H1 (cell line): ENCODE results near the gene FAM81A. TPM values are rescaled to one million over a fixed set of nuclear protein-coding genes. Genes with fewer than 3 reads are reported as not detected.

Experiments used
- CBX8 ChIP-seq: fragments of 300-800, 300-1000 bp; sonication (generic); IDR thresholded peaks from 2 replicates; pipeline ENCODE4 v1.7.1; 2016; ENCODE audit warnings: low read depth, low read length, borderline replicate concordance
- CHD2 ChIP-seq: IDR thresholded peaks from 2 replicates; pipeline ENCODE4 v1.6.1; 2012; ENCODE audit warnings: low read length, improper control_type of control experiment
- EGR1 ChIP-seq: IDR thresholded peaks from 2 replicates; pipeline ENCODE4 v1.6.1; 2011; ENCODE audit warnings: low read depth, low read length, borderline replicate concordance
- KDM5A ChIP-seq: fragments of 200-600 bp; IDR thresholded peaks from 2 replicates; pipeline ENCODE4 v1.7.1; 2012; ENCODE audit warnings: mild to moderate bottlenecking, low read length, inconsistent platforms, mixed read lengths
- MAFK ChIP-seq: IDR thresholded peaks from 2 replicates; pipeline ENCODE4 v1.6.1; 2012; ENCODE audit warnings: low read depth, mild to moderate bottlenecking, improper control_type of control experiment, low read length
- NANOG ChIP-seq: IDR thresholded peaks from 2 replicates; pipeline ENCODE4 v1.6.1; 2011; ENCODE audit warnings: low read length, low read depth, mild to moderate bottlenecking, inconsistent platforms; ENCODE audit not compliant: insufficient read depth, poor library complexity, severe bottlenecking
- RFX5 ChIP-seq: IDR thresholded peaks from 2 replicates; pipeline ENCODE4 v1.6.1; 2011; ENCODE audit warnings: low read depth, low read length, improper control_type of control experiment, borderline replicate concordance
- SP1 ChIP-seq: IDR thresholded peaks from 2 replicates; pipeline ENCODE4 v1.6.1; 2011; ENCODE audit warnings: low read depth, low read length
- SRF ChIP-seq: IDR thresholded peaks from 2 replicates; pipeline ENCODE4 v1.6.1; 2011; ENCODE audit warnings: mild to moderate bottlenecking, low read depth, low read length, moderate library complexity
- ZNF274 ChIP-seq: IDR thresholded peaks from 2 replicates; pipeline ENCODE4 v1.7.0; 2012; ENCODE audit warnings: low read length, borderline replicate concordance; ENCODE audit errors: extremely low read depth
- polyA plus RNA-seq, 7 experiments: library from polyadenylated mRNA; depleted of rRNA in 3 of 7; stranded (reverse) in 5 of 7; unstranded in 2 of 7; fragments of >200 nt in 5 of 7; fragments of 200-250 nt in 2 of 7; gene quantifications; 1 replicate in 5 of 7; 2 replicates in 1 of 7; 4 replicates in 1 of 7; pipeline versions ENCODE4 v1.2.1 to v1.2.3, GENCODE V29; 2011 to 2013; ENCODE audit warnings: missing spikeins in 2 of 7, mixed read lengths in 2 of 7
- total RNA-seq: library from RNA; stranded (reverse); fragmentation: NEBNext Ultra II Directional; extraction: Animal tissue kit (Norgen Biotek cat#: 25700); gene quantifications from 2 replicates; pipeline ENCODE4 v1.2.1, GENCODE V29; 2021
- TF ChIP-seq, protein P1 (sequence below): fragments of 300-600 bp; sonication (generic); IDR thresholded peaks from 2 replicates; pipeline ENCODE4 v1.7.1; 2012; ENCODE audit warnings: low read length, moderate library complexity, mild to moderate bottlenecking, inconsistent platforms; ENCODE audit not compliant: insufficient replicate concordance

FAM81A gene
- total and polyA plus RNA-seq, 2 of the 8 experiments (the other 6 are each of a cell fraction or from before 2014, with no cell fraction given), result 0.56 to 3.0 TPM

DNA sequence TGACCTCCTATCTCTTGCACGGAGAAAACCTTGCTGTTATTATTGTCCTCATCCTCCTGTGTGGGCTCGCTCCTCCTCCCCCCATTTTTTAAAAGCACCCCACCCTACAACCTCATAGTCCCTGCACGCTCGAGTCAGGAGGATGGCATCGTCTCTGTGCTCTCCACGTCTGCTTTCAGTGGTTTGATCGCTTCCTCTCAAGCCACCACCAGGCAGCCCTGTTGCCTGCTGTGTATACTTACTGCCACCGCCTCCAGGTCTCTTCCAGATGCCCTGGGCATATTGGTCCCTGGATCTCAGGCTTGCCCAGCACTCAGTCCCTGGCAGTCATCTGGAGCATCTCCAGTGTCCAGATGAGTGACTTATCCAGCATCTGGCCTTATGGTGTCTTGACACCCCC is 131.5 kb downstream of the FAM81A start (continued):
- TF ChIP-seq, protein P1, sequence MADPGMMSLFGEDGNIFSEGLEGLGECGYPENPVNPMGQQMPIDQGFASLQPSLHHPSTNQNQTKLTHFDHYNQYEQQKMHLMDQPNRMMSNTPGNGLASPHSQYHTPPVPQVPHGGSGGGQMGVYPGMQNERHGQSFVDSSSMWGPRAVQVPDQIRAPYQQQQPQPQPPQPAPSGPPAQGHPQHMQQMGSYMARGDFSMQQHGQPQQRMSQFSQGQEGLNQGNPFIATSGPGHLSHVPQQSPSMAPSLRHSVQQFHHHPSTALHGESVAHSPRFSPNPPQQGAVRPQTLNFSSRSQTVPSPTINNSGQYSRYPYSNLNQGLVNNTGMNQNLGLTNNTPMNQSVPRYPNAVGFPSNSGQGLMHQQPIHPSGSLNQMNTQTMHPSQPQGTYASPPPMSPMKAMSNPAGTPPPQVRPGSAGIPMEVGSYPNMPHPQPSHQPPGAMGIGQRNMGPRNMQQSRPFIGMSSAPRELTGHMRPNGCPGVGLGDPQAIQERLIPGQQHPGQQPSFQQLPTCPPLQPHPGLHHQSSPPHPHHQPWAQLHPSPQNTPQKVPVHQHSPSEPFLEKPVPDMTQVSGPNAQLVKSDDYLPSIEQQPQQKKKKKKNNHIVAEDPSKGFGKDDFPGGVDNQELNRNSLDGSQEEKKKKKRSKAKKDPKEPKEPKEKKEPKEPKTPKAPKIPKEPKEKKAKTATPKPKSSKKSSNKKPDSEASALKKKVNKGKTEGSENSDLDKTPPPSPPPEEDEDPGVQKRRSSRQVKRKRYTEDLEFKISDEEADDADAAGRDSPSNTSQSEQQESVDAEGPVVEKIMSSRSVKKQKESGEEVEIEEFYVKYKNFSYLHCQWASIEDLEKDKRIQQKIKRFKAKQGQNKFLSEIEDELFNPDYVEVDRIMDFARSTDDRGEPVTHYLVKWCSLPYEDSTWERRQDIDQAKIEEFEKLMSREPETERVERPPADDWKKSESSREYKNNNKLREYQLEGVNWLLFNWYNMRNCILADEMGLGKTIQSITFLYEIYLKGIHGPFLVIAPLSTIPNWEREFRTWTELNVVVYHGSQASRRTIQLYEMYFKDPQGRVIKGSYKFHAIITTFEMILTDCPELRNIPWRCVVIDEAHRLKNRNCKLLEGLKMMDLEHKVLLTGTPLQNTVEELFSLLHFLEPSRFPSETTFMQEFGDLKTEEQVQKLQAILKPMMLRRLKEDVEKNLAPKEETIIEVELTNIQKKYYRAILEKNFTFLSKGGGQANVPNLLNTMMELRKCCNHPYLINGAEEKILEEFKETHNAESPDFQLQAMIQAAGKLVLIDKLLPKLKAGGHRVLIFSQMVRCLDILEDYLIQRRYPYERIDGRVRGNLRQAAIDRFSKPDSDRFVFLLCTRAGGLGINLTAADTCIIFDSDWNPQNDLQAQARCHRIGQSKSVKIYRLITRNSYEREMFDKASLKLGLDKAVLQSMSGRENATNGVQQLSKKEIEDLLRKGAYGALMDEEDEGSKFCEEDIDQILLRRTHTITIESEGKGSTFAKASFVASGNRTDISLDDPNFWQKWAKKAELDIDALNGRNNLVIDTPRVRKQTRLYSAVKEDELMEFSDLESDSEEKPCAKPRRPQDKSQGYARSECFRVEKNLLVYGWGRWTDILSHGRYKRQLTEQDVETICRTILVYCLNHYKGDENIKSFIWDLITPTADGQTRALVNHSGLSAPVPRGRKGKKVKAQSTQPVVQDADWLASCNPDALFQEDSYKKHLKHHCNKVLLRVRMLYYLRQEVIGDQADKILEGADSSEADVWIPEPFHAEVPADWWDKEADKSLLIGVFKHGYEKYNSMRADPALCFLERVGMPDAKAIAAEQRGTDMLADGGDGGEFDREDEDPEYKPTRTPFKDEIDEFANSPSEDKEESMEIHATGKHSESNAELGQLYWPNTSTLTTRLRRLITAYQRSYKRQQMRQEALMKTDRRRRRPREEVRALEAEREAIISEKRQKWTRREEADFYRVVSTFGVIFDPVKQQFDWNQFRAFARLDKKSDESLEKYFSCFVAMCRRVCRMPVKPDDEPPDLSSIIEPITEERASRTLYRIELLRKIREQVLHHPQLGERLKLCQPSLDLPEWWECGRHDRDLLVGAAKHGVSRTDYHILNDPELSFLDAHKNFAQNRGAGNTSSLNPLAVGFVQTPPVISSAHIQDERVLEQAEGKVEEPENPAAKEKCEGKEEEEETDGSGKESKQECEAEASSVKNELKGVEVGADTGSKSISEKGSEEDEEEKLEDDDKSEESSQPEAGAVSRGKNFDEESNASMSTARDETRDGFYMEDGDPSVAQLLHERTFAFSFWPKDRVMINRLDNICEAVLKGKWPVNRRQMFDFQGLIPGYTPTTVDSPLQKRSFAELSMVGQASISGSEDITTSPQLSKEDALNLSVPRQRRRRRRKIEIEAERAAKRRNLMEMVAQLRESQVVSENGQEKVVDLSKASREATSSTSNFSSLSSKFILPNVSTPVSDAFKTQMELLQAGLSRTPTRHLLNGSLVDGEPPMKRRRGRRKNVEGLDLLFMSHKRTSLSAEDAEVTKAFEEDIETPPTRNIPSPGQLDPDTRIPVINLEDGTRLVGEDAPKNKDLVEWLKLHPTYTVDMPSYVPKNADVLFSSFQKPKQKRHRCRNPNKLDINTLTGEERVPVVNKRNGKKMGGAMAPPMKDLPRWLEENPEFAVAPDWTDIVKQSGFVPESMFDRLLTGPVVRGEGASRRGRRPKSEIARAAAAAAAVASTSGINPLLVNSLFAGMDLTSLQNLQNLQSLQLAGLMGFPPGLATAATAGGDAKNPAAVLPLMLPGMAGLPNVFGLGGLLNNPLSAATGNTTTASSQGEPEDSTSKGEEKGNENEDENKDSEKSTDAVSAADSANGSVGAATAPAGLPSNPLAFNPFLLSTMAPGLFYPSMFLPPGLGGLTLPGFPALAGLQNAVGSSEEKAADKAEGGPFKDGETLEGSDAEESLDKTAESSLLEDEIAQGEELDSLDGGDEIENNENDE, result no peak
- TF ChIP-seq EGR1 (no peak), RFX5 (no peak), SRF (no peak), CHD2 (no peak), NANOG (no peak), SP1 (no peak), MAFK (no peak), KDM5A (no peak), ZNF274 (no peak), CBX8 (no peak)
